ENCODE measurements around the gene CEACAM6.
"Not testable (repeated sequence)": the region's sequence is repeated elsewhere in the genome, so short reads cannot be mapped to it uniquely, and the experiment has no call there.

CEACAM6 gene

DNA sequence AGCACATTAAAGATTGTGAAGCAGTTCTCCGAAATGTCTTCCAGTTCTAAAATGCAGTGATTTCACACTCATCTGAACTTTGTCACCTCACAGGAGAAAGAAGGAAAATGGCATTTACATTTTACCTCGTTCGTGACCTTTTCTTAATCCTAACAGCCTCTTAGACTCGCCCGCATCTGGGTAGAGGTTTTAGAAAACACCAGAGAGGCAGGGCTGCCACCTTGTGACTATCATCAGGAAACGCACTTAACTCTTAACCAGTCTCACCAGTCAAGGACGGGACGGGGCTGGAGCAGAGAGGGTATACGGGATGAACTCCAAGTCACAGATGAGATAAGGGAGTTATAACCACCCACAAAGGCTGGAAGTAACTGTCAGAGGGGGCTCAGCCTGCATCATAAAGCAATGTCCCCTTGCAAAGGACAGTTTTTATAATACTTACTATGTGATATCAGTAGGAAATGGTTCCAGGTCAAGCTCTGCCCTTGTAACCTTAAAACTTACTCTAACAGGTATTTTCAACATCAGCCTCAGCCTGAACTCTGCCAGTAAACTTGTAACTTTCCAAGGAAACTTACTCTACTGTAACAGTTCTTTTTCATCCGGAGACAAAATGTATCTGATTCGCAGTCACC, 8.6 kb upstream of the CEACAM6 start:
- no peaks in the 10 kb centered on the region for H3K4me1 ChIP-seq (ENCODE audit: control insufficient read depth in 2 of 2, insufficient read depth in 1 of 2, low read depth in 1 of 2, low read length in 2 of 2)
- H2BK5ac ChIP-seq (ENCODE audit: low read length), result no peak overlapping the region
- H3K14ac ChIP-seq (ENCODE audit: low read length), result no peak overlapping the region
- H3K36me3 ChIP-seq (replicated peaks in 1 of 2; ENCODE audit: control insufficient read depth in 2 of 2, insufficient read depth in 2 of 2, low read length in 2 of 2), result no peaks in the 10 kb centered on the region
- H2AK5ac ChIP-seq (ENCODE audit: low read depth, low read length), result no peak overlapping the region
- H3K4ac ChIP-seq (ENCODE audit: low read length), result no peak overlapping the region
- H2AFZ ChIP-seq (ENCODE audit: low read length), result no peak overlapping the region
- H4K91ac ChIP-seq (ENCODE audit: low read depth, low read length, poor library complexity), result no peak overlapping the region
- H3K4me3 ChIP-seq (ENCODE audit: low read length in 2 of 2), result no peak overlapping the region
- no peak overlapping the region for H3K23ac ChIP-seq (ENCODE audit: low read depth, low read length, poor library complexity)
- no peak overlapping the region for H3K9ac ChIP-seq (ENCODE audit: low read depth, low read length, poor library complexity)
- H3K27ac ChIP-seq (replicated peaks; ENCODE audit: low read length), result no peak overlapping the region
- no peak overlapping the region for H4K8ac ChIP-seq (ENCODE audit: low read depth, low read length)
- no peak overlapping the region for H3K18ac ChIP-seq (ENCODE audit: low read length)
- peak; percentile 3 for DNase-seq (ENCODE audit: low spot score)
- no CpG with 5 or more reads among the region's 11 CpGs for WGBS, 2 donors (ENCODE audit: extremely low coverage in 2 of 2, insufficient read length in 2 of 2, insufficient replicate concordance in 1 of 2)
- H3K27me3 ChIP-seq (ENCODE audit: control insufficient read depth in 3 of 3, insufficient read depth in 3 of 3, low read depth in 1 of 3, low read length in 3 of 3), result peaks cover 0 to 40% (median 12%) of the 10 kb centered on the region in 3 experiments
- no peak overlapping the region for H3K4me2 ChIP-seq (ENCODE audit: insufficient read depth, low read length, poor library complexity, severe bottlenecking)
- peaks cover 0 to 3% of the 10 kb centered on the region in 2 donors for H3K9me3 ChIP-seq (replicated peaks in 1 of 2; ENCODE audit: control insufficient read depth in 2 of 2, insufficient read depth in 1 of 2, low read depth in 1 of 2, low read length in 2 of 2)
- no peak overlapping the region for H2BK120ac ChIP-seq (ENCODE audit: low read depth, low read length)
- no peaks in the 10 kb centered on the region for H3K79me1 ChIP-seq (ENCODE audit: low read depth, low read length)
- no peak overlapping the region for H2BK15ac ChIP-seq (ENCODE audit: low read length)
- no peak overlapping the region for H2BK12ac ChIP-seq (ENCODE audit: low read length)

DNA sequence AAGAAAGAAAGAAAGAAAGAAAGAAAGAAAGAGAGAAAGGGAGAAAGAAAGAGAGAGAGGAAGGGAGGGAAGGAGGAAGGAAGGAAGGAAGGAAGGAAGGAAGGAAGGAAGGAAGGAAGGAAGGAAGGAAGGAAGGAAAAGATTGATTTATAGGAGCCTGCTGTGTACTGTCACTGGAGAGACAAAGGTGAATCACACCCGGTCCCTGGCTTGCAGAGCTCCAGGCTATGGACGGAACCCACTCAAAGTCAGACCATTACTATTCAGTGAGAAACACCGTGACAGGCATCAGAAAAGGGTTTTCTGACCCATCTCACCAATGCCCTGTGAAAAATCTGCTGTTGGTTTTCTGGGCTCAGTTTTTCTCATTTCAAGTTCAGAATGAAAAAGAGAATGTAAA, 7.3 kb upstream of the CEACAM6 start:
- no peak overlapping the region for H3K4ac ChIP-seq (ENCODE audit: low read length)
- H4K91ac ChIP-seq (ENCODE audit: low read depth, low read length, poor library complexity), result no peak overlapping the region
- no peak overlapping the region for H3K9ac ChIP-seq (ENCODE audit: low read depth, low read length, poor library complexity)
- H2AK5ac ChIP-seq (ENCODE audit: low read depth, low read length), result no peak overlapping the region
- H3K18ac ChIP-seq (ENCODE audit: low read length), result no peak overlapping the region
- no CpG with 5 or more reads among the region's 3 CpGs for WGBS, 2 donors (ENCODE audit: extremely low coverage in 2 of 2, insufficient read length in 2 of 2, insufficient replicate concordance in 1 of 2)
- H2BK120ac ChIP-seq (ENCODE audit: low read depth, low read length), result no peak overlapping the region
- no peak overlapping the region for H2AFZ ChIP-seq (ENCODE audit: low read length)
- no peaks in the 10 kb centered on the region for H3K36me3 ChIP-seq (replicated peaks in 1 of 2; ENCODE audit: control insufficient read depth in 2 of 2, insufficient read depth in 2 of 2, low read length in 2 of 2)
- H3K4me1 ChIP-seq (ENCODE audit: control insufficient read depth in 2 of 2, insufficient read depth in 1 of 2, low read depth in 1 of 2, low read length in 2 of 2), result no peaks in the 10 kb centered on the region
- H3K4me3 ChIP-seq (ENCODE audit: low read length in 2 of 2), result no peak overlapping the region
- H2BK12ac ChIP-seq (ENCODE audit: low read length), result no peak overlapping the region
- no peak overlapping the region for H2BK15ac ChIP-seq (ENCODE audit: low read length)
- H3K4me2 ChIP-seq (ENCODE audit: insufficient read depth, low read length, poor library complexity, severe bottlenecking), result no peak overlapping the region
- no peaks in the 10 kb centered on the region for H3K9me3 ChIP-seq (replicated peaks in 1 of 2; ENCODE audit: control insufficient read depth in 2 of 2, insufficient read depth in 1 of 2, low read depth in 1 of 2, low read length in 2 of 2)
- no peak overlapping the region for H3K23ac ChIP-seq (ENCODE audit: low read depth, low read length, poor library complexity)
- no peak overlapping the region for H3K14ac ChIP-seq (ENCODE audit: low read length)
- H3K27me3 ChIP-seq (ENCODE audit: control insufficient read depth in 3 of 3, insufficient read depth in 3 of 3, low read depth in 1 of 3, low read length in 3 of 3), result peaks cover 0 to 42% (median 12%) of the 10 kb centered on the region in 3 experiments
- H4K8ac ChIP-seq (ENCODE audit: low read depth, low read length), result no peak overlapping the region
- DNase-seq (ENCODE audit: low spot score), result no peak
- H3K79me1 ChIP-seq (ENCODE audit: low read depth, low read length), result no peaks in the 10 kb centered on the region
- no peak overlapping the region for H3K27ac ChIP-seq (replicated peaks; ENCODE audit: low read length)
- no peak overlapping the region for H2BK5ac ChIP-seq (ENCODE audit: low read length)

DNA sequence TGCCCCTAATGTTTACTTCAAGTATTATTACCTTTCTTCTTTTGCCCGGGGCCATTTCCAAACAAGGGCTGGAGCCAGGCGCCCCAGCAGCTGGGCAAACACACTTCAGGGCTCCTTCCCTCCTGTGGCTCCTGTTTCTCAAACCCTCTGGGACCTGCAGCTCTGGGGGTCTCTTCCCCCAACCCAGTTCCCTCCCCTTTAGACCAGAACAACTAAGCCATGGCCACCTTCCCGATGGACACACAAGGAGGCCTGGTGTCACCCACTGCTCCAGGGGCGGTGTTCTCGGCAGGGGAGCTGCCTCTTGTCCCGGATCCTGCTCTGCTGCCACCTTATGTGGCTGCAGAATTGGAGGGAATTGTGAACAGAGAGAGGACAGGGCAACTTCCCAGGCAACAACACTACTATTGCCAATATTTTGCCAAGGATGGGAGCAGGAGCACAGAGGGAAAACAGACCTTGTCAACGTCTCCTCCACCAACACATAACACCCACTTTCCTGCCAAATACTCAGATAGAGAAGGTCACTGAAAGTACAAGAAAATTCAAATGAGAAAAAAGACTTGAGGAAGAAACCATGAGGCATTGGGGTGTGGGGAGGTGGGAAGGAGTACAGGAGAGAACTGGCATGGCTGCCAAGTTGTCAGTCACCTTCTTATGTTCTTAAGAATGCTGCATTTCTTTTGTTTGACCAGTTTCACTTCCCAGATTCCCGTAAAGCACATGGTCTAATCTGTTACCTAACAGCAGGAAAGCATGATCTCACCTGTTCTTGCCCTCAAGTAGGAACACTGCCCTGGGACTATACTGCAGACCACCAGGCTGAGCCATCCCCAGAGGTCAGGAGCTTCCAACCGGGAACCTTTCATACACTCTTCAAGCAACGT, 4.8 kb upstream of the CEACAM6 start:
- not testable (repeated sequence) for H3K27ac ChIP-seq (replicated peaks; ENCODE audit: low read length); H4K8ac ChIP-seq (ENCODE audit: low read depth, low read length); H3K14ac ChIP-seq (ENCODE audit: low read length); H3K9ac ChIP-seq (ENCODE audit: low read depth, low read length, poor library complexity); H2BK5ac ChIP-seq (ENCODE audit: low read length); H2BK12ac ChIP-seq (ENCODE audit: low read length); H2BK15ac ChIP-seq (ENCODE audit: low read length); H3K4ac ChIP-seq (ENCODE audit: low read length); H3K9me3 ChIP-seq (replicated peaks in 1 of 2; ENCODE audit: control insufficient read depth in 2 of 2, insufficient read depth in 1 of 2, low read depth in 1 of 2, low read length in 2 of 2); H3K79me1 ChIP-seq (ENCODE audit: low read depth, low read length); H3K18ac ChIP-seq (ENCODE audit: low read length); H3K4me2 ChIP-seq (ENCODE audit: insufficient read depth, low read length, poor library complexity, severe bottlenecking); H2AK5ac ChIP-seq (ENCODE audit: low read depth, low read length); H4K91ac ChIP-seq (ENCODE audit: low read depth, low read length, poor library complexity); H3K4me1 ChIP-seq (ENCODE audit: control insufficient read depth in 2 of 2, insufficient read depth in 1 of 2, low read depth in 1 of 2, low read length in 2 of 2); H2BK120ac ChIP-seq (ENCODE audit: low read depth, low read length); H2AFZ ChIP-seq (ENCODE audit: low read length); H3K36me3 ChIP-seq (replicated peaks in 1 of 2; ENCODE audit: control insufficient read depth in 2 of 2, insufficient read depth in 2 of 2, low read length in 2 of 2); H3K23ac ChIP-seq (ENCODE audit: low read depth, low read length, poor library complexity); H3K4me3 ChIP-seq (ENCODE audit: low read length in 2 of 2); DNase-seq (ENCODE audit: low spot score)
- peaks cover 0 to 37% (median 12%) of the 10 kb centered on the region in 3 experiments for H3K27me3 ChIP-seq (ENCODE audit: control insufficient read depth in 3 of 3, insufficient read depth in 3 of 3, low read depth in 1 of 3, low read length in 3 of 3)
- no CpG with 5 or more reads among the region's 10 CpGs for WGBS, 2 donors (ENCODE audit: extremely low coverage in 2 of 2, insufficient read length in 2 of 2, insufficient replicate concordance in 1 of 2)

DNA sequence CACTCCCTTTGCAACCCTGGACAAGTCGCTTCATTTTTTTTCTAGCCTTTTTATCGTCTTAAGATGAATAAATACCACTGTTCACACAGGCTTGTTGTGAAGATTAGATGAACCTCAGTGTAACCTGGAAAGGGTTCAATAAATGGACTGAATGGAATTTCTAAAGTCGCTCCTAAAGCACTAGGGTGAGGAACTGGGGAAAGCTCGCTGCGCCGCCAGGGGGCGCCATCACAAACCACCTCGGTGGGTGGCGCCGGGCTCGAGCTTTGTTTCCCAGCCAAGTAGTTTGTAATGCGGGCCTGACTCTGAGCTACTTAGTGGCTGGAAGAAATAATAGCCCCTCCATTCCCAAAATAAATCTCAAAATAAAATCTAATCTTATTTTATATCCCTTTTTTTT, 2.2 kb upstream of the CEACAM6 start:
- H2BK12ac ChIP-seq (ENCODE audit: low read length), result no peak overlapping the region
- H3K18ac ChIP-seq (ENCODE audit: low read length), result no peak overlapping the region
- no peak overlapping the region for H2AFZ ChIP-seq (ENCODE audit: low read length)
- no peaks in the 10 kb centered on the region for H3K9me3 ChIP-seq (replicated peaks in 1 of 2; ENCODE audit: control insufficient read depth in 2 of 2, insufficient read depth in 1 of 2, low read depth in 1 of 2, low read length in 2 of 2)
- no CpG with 5 or more reads among the region's 12 CpGs for WGBS, 2 donors (ENCODE audit: extremely low coverage in 2 of 2, insufficient read length in 2 of 2, insufficient replicate concordance in 1 of 2)
- H4K8ac ChIP-seq (ENCODE audit: low read depth, low read length), result no peak overlapping the region
- DNase-seq (ENCODE audit: low spot score), result peak; percentile 14
- no peak overlapping the region for H4K91ac ChIP-seq (ENCODE audit: low read depth, low read length, poor library complexity)
- no peaks in the 10 kb centered on the region for H3K4me1 ChIP-seq (ENCODE audit: control insufficient read depth in 2 of 2, insufficient read depth in 1 of 2, low read depth in 1 of 2, low read length in 2 of 2)
- no peaks in the 10 kb centered on the region for H3K36me3 ChIP-seq (replicated peaks in 1 of 2; ENCODE audit: control insufficient read depth in 2 of 2, insufficient read depth in 2 of 2, low read length in 2 of 2)
- no peak overlapping the region for H2AK5ac ChIP-seq (ENCODE audit: low read depth, low read length)
- no peak overlapping the region for H3K4me3 ChIP-seq (ENCODE audit: low read length in 2 of 2)
- H3K4me2 ChIP-seq (ENCODE audit: insufficient read depth, low read length, poor library complexity, severe bottlenecking), result no peak overlapping the region
- no peak overlapping the region for H3K4ac ChIP-seq (ENCODE audit: low read length)
- no peak overlapping the region for H3K27ac ChIP-seq (replicated peaks; ENCODE audit: low read length)
- H3K14ac ChIP-seq (ENCODE audit: low read length), result no peak overlapping the region
- no peak overlapping the region for H3K23ac ChIP-seq (ENCODE audit: low read depth, low read length, poor library complexity)
- no peak overlapping the region for H2BK15ac ChIP-seq (ENCODE audit: low read length)
- H3K27me3 ChIP-seq (ENCODE audit: control insufficient read depth in 3 of 3, insufficient read depth in 3 of 3, low read depth in 1 of 3, low read length in 3 of 3), result peaks cover 0 to 32% (median 2%) of the 10 kb centered on the region in 3 experiments
- H2BK5ac ChIP-seq (ENCODE audit: low read length), result no peak overlapping the region
- H3K9ac ChIP-seq (ENCODE audit: low read depth, low read length, poor library complexity), result no peak overlapping the region
- no peaks in the 10 kb centered on the region for H3K79me1 ChIP-seq (ENCODE audit: low read depth, low read length)
- H2BK120ac ChIP-seq (ENCODE audit: low read depth, low read length), result no peak overlapping the region
